Thyroid gland (tissue), 4 donors: Measurements from ENCODE around the gene BSN. TPM values are rescaled to one million over a fixed set of nuclear protein-coding genes. Genes with fewer than 3 reads are reported as not detected.
"Not testable (repeated sequence)": the region's sequence is repeated elsewhere in the genome, so short reads cannot be mapped to it uniquely, and the experiment has no call there.

Experiments used
- DNase-seq, 2 donors: peaks; one replicate each; pipeline ENCODE4 v3.0.0-alpha.2; 2019
- H3K27ac ChIP-seq, 3 donors: fragments of 200-600 bp; sonication (generic); 1 replicate in 2 of 3; 2 replicates in 1 of 3; pipeline ENCODE4 v1.5.1; 2016 to 2019; ENCODE audit warnings: mild to moderate bottlenecking in 1 of 3, moderate library complexity in 1 of 3
- H3K27me3 ChIP-seq: fragments of 200-600 bp; sonication (generic); one replicate; pipeline ENCODE4 v1.5.1; 2019
- H3K36me3 ChIP-seq, 2 donors: fragments of 200-600 bp; sonication (generic); one replicate each; pipeline ENCODE4 v1.5.1; 2016 to 2019
- H3K4me1 ChIP-seq, 2 donors: fragments of 200-600 bp; sonication (generic); one replicate each; pipeline ENCODE4 v1.5.1; 2017 to 2019
- H3K4me3 ChIP-seq, 3 donors: fragments of 200-600 bp; sonication (generic); replicated peaks in 1 of 3; 1 replicate in 2 of 3; 2 replicates in 1 of 3; pipeline ENCODE4 v1.5.1; 2016; ENCODE audit warnings: mild to moderate bottlenecking in 1 of 3
- H3K9me3 ChIP-seq: fragments of 200-600 bp; sonication (generic); one replicate; pipeline ENCODE4 v1.5.1; 2017
- POLR2A ChIP-seq, 2 donors: fragments of 450-650 bp; IDR thresholded peaks; one replicate each; pipeline ENCODE4 v1.6.1; 2017; ENCODE audit warnings: antibody characterized with exemption in 2 of 2, mild to moderate bottlenecking in 2 of 2, moderate library complexity in 1 of 2
- WGBS, 2 donors: methylation state at CpG; one replicate each; pipeline ENCODE4 v1.1.5; 2017; 5-methylcytosine and 5-hydroxymethylcytosine counted together
- intact Hi-C: fragments of 100-400 bp; cut with DNase I; formaldehyde crosslinking; loops from one replicate; pipeline ENCODE4 v1.15.1; 2023
- total RNA-seq, 4 donors: library from RNA; depleted of rRNA; stranded (reverse); fragments of >200 nt; gene quantifications; one replicate each; pipeline ENCODE4 v1.2.3, GENCODE V29; 2016
- TF ChIP-seq, protein P1 (sequence below), 6 experiments: fragments of 200-600 bp in 3 of 6; fragments of 450-650 bp in 3 of 6; sonication (generic) in 3 of 6; IDR thresholded peaks; one replicate each; pipeline ENCODE4 v1.5.1; 2016 to 2019; ENCODE audit warnings: antibody characterized with exemption in 6 of 6, mild to moderate bottlenecking in 2 of 6, inconsistent platforms in 1 of 6, moderate library complexity in 1 of 6

Gene BSN
- total RNA-seq, 4 donors from 2014 or later = 0.56 to 1.8 (median 0.99) TPM

DNA sequence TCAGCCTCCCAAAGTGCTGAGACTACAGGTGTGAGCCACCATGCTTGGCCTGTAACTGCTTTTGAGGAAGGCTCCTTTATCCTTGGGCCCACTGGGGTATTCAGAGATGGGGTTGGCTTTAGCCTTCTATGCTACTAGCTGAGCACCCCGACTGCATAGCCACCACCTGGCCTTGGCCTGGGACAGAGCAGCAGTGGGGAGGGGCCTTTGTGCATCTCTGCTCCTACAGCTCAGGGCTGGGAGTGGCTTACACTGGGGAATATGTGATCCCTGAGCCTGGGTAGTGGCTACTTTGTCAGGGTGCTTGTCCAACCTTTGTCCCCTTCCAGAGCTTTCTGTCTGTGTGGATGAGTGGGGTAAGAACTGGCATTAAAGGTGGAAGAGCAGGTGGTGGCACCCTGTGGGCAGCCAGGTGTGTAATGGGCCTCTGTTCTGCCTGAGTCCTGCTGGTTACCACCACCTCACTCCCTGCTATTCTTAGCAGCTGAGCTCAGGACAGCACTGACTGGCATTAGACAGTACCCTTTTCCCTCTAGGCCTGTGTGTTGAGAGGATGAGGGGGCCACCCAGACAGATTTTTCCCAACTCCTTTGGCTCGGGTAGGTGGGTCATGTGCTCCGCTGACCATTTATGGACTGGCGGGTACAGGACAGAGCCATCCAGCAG lies 141.2 kb downstream of the BSN start:
- WGBS, 2 donors = 90 to 94% methylated on average over 2 to 3 of the region's 4 CpGs
- H3K4me3 ChIP-seq, H3K9me3 ChIP-seq, H3K27ac ChIP-seq, DNase-seq, intact Hi-C loops, H3K27me3 ChIP-seq: not testable (repeated sequence)
- Histone ChIP-seq H3K4me1 (peaks cover 5 to 10% of the 10 kb centered on the region in 2 donors), H3K36me3 (peaks cover 0 to 15% of the 10 kb centered on the region in 2 donors)

DNA sequence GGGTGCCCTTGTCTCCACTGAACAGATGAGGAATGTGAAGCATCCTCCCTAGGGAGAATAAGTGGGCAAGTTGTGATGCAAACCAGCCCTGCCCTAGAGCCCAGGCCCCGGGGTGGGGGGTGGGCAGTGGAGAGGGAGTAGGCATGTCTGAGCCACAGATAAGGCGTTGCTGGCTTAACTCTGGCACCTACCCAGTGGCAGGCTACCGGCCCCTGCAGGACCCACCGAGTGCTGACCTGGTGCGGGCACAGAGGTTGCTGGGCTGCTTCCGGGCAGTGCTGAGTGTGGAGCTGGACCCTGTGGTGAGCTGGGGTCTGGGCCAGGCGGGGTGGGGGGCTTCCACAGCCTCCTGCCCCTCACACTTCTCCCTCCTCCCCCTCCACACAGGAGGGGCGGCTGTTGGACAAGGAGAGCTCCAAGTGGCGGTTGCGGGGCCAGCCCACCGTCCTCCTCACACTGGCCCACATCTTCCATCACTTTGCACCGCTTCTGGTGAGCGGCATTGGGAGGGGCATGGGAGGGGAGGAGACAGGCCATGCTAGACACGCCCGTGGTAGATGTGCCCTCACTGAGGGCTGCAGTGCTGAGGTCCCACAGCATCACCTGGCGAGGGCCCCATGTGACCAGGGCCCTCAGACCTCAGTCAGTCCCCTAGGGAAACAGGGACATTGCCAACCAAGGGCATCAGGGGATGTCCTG lies 145.2 kb downstream of the BSN start:
- Histone ChIP-seq H3K4me1 (no peaks in the 10 kb centered on the region), H3K27ac (no peak overlapping the region), H3K27me3 (no peaks in the 10 kb centered on the region), H3K36me3 (peaks cover 0 to 32% of the 10 kb centered on the region in 2 donors), H3K9me3 (no peaks in the 10 kb centered on the region), H3K4me3 (no peak overlapping the region)
- intact Hi-C loops = no loop called here
- WGBS, 2 donors = 85 to 88% methylated on average over 6 to 8 of the region's 16 CpGs
- no peak for DNase-seq
- TF ChIP-seq, protein P1, sequence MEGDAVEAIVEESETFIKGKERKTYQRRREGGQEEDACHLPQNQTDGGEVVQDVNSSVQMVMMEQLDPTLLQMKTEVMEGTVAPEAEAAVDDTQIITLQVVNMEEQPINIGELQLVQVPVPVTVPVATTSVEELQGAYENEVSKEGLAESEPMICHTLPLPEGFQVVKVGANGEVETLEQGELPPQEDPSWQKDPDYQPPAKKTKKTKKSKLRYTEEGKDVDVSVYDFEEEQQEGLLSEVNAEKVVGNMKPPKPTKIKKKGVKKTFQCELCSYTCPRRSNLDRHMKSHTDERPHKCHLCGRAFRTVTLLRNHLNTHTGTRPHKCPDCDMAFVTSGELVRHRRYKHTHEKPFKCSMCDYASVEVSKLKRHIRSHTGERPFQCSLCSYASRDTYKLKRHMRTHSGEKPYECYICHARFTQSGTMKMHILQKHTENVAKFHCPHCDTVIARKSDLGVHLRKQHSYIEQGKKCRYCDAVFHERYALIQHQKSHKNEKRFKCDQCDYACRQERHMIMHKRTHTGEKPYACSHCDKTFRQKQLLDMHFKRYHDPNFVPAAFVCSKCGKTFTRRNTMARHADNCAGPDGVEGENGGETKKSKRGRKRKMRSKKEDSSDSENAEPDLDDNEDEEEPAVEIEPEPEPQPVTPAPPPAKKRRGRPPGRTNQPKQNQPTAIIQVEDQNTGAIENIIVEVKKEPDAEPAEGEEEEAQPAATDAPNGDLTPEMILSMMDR (IDR thresholded peaks at IDR 0.05) = no peak
- TF ChIP-seq POLR2A (IDR thresholded peaks at IDR 0.05) = no peak

DNA sequence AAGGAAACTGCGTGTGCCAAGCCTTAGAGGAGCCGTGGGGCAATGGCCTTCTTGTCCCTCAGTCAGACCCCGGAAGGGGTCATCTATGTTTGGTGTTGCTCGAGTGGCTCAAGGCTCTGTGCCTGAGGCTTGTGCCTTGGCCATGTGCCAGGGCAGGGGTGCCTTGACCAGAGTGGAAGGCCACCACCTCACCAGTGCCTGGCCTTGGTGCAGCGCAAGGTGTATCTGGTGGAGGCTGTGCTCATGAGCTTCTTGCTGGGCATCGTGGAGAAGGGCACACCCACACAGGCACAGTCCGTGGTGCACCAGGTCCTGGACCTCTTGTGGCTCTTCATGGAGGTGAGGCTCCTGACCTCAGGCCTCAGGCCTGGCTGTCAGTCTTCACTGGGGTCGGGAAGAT lies 145.7 kb downstream of the BSN start:
- no peaks in the 10 kb centered on the region for H3K4me1 ChIP-seq
- H3K27me3 ChIP-seq = no peaks in the 10 kb centered on the region
- no peak overlapping the region for H3K4me3 ChIP-seq
- H3K9me3 ChIP-seq = no peaks in the 10 kb centered on the region
- peaks cover 4 to 32% of the 10 kb centered on the region in 2 donors for H3K36me3 ChIP-seq
- DNase-seq = no peak
- H3K27ac ChIP-seq = no peak overlapping the region
- TF ChIP-seq, protein P1 (IDR thresholded peaks at IDR 0.05) = no peak
- TF ChIP-seq POLR2A (IDR thresholded peaks at IDR 0.05) = no peak
- intact Hi-C loops = loop anchor here (10.0 kb wide), 1 partner anchor 205 kb away; the partner anchor contains the start of gene MST1R
- WGBS, 2 donors = 81 to 86% methylated on average over 6 to 8 of the region's 8 CpGs

DNA sequence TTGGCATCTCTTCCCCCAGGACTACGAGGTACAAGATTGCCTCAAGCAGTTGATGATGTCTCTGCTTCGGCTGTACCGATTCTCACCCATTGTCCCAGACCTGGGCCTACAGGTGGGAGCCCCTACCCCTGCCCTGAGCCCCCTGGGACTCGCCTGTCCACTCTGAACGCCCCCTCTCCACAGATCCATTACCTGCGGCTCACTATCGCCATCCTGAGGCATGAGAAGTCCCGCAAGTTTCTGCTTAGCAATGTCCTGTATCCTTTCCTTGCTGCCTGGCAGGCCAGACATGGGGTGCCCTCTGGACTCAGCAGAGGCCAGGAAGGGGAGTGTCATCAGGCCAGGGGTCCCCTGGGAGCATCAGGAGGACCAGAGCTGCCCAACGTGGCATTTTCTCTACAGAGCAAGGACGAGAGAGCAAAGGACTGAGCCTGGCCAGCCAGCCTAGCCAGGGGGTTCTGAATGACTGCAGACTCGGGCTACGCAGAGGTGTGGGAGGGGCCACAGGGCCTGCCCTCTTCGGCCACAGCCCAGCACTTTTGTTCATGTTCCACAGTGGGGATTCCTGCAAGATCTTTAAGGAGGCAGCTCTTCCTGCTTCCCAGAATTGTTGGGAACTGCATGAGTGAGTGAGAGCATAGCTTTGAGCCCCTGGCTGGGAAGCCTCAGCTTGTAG lies 146.3 kb downstream of the BSN start:
- no peak for DNase-seq
- TF ChIP-seq POLR2A (IDR thresholded peaks at IDR 0.05) = no peak
- TF ChIP-seq, protein P1 (IDR thresholded peaks at IDR 0.05) = no peak
- peaks cover 10 to 35% of the 10 kb centered on the region in 2 donors for H3K36me3 ChIP-seq
- H3K9me3 ChIP-seq = no peaks in the 10 kb centered on the region
- H3K27ac ChIP-seq = no peak overlapping the region
- WGBS, 2 donors = 86 to 92% methylated on average over 2 to 13 of the region's 13 CpGs
- no peak overlapping the region for H3K4me3 ChIP-seq
- H3K27me3 ChIP-seq = no peaks in the 10 kb centered on the region
- H3K4me1 ChIP-seq = no peaks in the 10 kb centered on the region
- intact Hi-C loops = loop anchor here (10.0 kb wide), 1 partner anchor 204 kb away; the partner anchor contains the start of gene MST1R

DNA sequence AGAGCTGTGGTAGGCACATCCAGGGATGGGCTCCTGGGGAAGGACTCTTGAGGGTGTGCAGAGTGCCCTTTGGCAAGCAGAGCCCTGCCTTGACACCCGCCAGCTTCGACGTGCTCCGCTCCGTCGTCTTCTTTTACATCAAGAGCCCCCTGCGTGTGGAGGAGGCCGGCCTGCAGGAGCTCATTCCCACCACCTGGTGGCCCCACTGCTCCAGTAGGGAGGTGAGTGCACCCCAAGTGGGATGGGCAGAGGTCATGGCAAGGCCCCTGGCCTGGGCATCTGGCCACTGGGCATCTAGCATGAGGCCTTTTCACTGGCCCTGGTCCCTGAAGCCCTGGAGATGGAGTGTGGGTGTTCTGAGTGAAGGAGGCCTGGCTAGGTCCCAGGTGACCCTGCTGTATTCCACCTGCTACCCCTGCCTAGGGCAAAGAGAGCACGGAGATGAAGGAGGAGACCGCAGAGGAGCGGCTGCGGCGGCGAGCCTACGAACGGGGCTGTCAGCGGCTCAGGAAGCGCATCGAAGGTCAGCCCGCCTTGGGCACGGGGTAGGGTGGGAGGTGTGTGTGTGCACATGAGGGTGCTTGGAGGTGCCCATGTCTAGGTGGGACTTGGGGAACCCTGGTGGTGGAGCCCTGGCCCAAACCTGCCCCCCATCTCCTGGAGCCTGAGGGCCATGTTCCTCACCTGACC lies 147.3 kb downstream of the BSN start:
- Histone ChIP-seq H3K9me3 (no peaks in the 10 kb centered on the region), H3K27ac (no peak overlapping the region), H3K27me3 (no peaks in the 10 kb centered on the region), H3K4me1 (no peaks in the 10 kb centered on the region), H3K36me3 (peaks cover 12 to 42% of the 10 kb centered on the region in 2 donors), H3K4me3 (no peak overlapping the region)
- WGBS, 2 donors = 83 to 85% methylated on average over 21 of the region's 21 CpGs
- TF ChIP-seq, protein P1 (IDR thresholded peaks at IDR 0.05) = peak in 1 of 6 experiments; percentile 29
- no peak for TF ChIP-seq POLR2A (IDR thresholded peaks at IDR 0.05)
- DNase-seq = no peak
- intact Hi-C loops = loop anchor here (10.0 kb wide), 1 partner anchor 203 kb away; the partner anchor contains the start of gene MST1R
